Neuronal stem cell (in vitro differentiated cells): ENCODE data around the gene ACOT8.
"Not testable (repeated sequence)": the region's sequence is repeated elsewhere in the genome, so short reads cannot be mapped to it uniquely, and the experiment has no call there.

Source experiments
- DNase-seq: peaks from one replicate; pipeline ENCODE4 v3.0.0-alpha.2; 2013; ENCODE audit warnings: low spot score
- H2AFZ ChIP-seq: one replicate; pipeline ENCODE4 v1.6.1; 2013; ENCODE audit warnings: mild to moderate bottlenecking, low read length, inconsistent platforms
- H2AK5ac ChIP-seq: 2 replicates; pipeline ENCODE4 v1.6.1; 2013; ENCODE audit warnings: low read depth, mild to moderate bottlenecking, inconsistent platforms, low read length, moderate library complexity, mixed read lengths
- H2BK120ac ChIP-seq: 2 replicates; pipeline ENCODE4 v1.6.1; 2013; ENCODE audit warnings: low read depth, mild to moderate bottlenecking, inconsistent platforms, low read length, moderate library complexity, mixed read lengths
- H2BK12ac ChIP-seq: one replicate; pipeline ENCODE4 v1.6.1; 2013; ENCODE audit warnings: low read length, inconsistent platforms
- H2BK15ac ChIP-seq: 2 replicates; pipeline ENCODE4 v1.6.1; 2013; ENCODE audit warnings: mild to moderate bottlenecking, low read length, inconsistent platforms, mixed read lengths
- H2BK5ac ChIP-seq: one replicate; pipeline ENCODE4 v1.6.1; 2013; ENCODE audit warnings: inconsistent platforms, mild to moderate bottlenecking, low read length, moderate library complexity
- H3K14ac ChIP-seq: one replicate; pipeline ENCODE4 v1.6.1; 2013; ENCODE audit warnings: low read length, inconsistent platforms
- H3K18ac ChIP-seq: 2 replicates; pipeline ENCODE4 v1.6.1; 2013; ENCODE audit warnings: low read length, inconsistent platforms
- H3K23ac ChIP-seq: 2 replicates; pipeline ENCODE4 v1.6.1; 2013; ENCODE audit warnings: low read depth, mild to moderate bottlenecking, mixed read lengths, low read length, inconsistent platforms; ENCODE audit not compliant: poor library complexity
- H3K27ac ChIP-seq: replicated peaks from 3 replicates; pipeline ENCODE4 v1.5.1; 2013; ENCODE audit warnings: low read length, inconsistent platforms
- H3K27me3 ChIP-seq, 3 experiments: 2 replicates each; pipeline ENCODE4 v1.6.1; 2013; ENCODE audit warnings: low read length in 3 of 3, mild to moderate bottlenecking in 2 of 3, inconsistent platforms in 1 of 3, low read depth in 1 of 3, mixed read lengths in 1 of 3, moderate library complexity in 1 of 3; ENCODE audit not compliant: control insufficient read depth in 3 of 3, insufficient read depth in 3 of 3
- H3K36me3 ChIP-seq, 2 donors: replicated peaks in 1 of 2; 2 replicates each; pipeline ENCODE4 v1.6.1; 2013; ENCODE audit warnings: low read length in 2 of 2; ENCODE audit not compliant: control insufficient read depth in 2 of 2, insufficient read depth in 2 of 2
- H3K4ac ChIP-seq: 2 replicates; pipeline ENCODE4 v1.6.1; 2013; ENCODE audit warnings: inconsistent platforms, mild to moderate bottlenecking, low read length, moderate library complexity
- H3K4me1 ChIP-seq, 2 donors: 1 replicate in 1 of 2; 2 replicates in 1 of 2; pipeline ENCODE4 v1.6.1; 2013; ENCODE audit warnings: low read length in 2 of 2, low read depth in 1 of 2; ENCODE audit not compliant: control insufficient read depth in 2 of 2, insufficient read depth in 1 of 2
- H3K4me2 ChIP-seq: one replicate; pipeline ENCODE4 v1.6.1; 2013; ENCODE audit warnings: mild to moderate bottlenecking, low read length, inconsistent platforms; ENCODE audit not compliant: insufficient read depth, poor library complexity, severe bottlenecking
- H3K4me3 ChIP-seq, 2 donors: 2 replicates each; pipeline ENCODE4 v1.5.1; 2013; ENCODE audit warnings: low read length in 2 of 2, mild to moderate bottlenecking in 2 of 2, inconsistent platforms in 1 of 2, moderate library complexity in 1 of 2
- H3K79me1 ChIP-seq: one replicate; pipeline ENCODE4 v1.6.1; 2013; ENCODE audit warnings: low read depth, mild to moderate bottlenecking, inconsistent platforms, low read length, moderate library complexity
- H3K9ac ChIP-seq: one replicate; pipeline ENCODE4 v1.6.1; 2013; ENCODE audit warnings: mild to moderate bottlenecking, low read depth, low read length, inconsistent platforms; ENCODE audit not compliant: poor library complexity
- H3K9me3 ChIP-seq, 2 donors: replicated peaks in 1 of 2; 2 replicates each; pipeline versions ENCODE3 to v1.6.1; 2013; ENCODE audit warnings: low read length in 2 of 2, mild to moderate bottlenecking in 2 of 2, inconsistent platforms in 1 of 2, low read depth in 1 of 2, mixed read lengths in 1 of 2, moderate library complexity in 1 of 2; ENCODE audit not compliant: control insufficient read depth in 2 of 2, insufficient read depth in 1 of 2
- H4K8ac ChIP-seq: one replicate; pipeline ENCODE4 v1.6.1; 2013; ENCODE audit warnings: low read depth, mild to moderate bottlenecking, inconsistent platforms, low read length, moderate library complexity
- H4K91ac ChIP-seq: one replicate; pipeline ENCODE4 v1.6.1; 2013; ENCODE audit warnings: low read length, low read depth, mild to moderate bottlenecking, inconsistent platforms; ENCODE audit not compliant: poor library complexity
- WGBS, 2 donors: extraction: QIAGEN DNeasy Blood & Tissue Kit; methylation state at CpG; one replicate each; pipeline ENCODE4 v1.1.7; 2013; ENCODE audit warnings: missing lambda C conversion rate in 2 of 2, mixed read lengths in 1 of 2; ENCODE audit not compliant: insufficient read length in 2 of 2, insufficient replicate concordance in 1 of 2; ENCODE audit errors: extremely low coverage in 2 of 2; 5-methylcytosine and 5-hydroxymethylcytosine counted together

ACOT8 gene

DNA sequence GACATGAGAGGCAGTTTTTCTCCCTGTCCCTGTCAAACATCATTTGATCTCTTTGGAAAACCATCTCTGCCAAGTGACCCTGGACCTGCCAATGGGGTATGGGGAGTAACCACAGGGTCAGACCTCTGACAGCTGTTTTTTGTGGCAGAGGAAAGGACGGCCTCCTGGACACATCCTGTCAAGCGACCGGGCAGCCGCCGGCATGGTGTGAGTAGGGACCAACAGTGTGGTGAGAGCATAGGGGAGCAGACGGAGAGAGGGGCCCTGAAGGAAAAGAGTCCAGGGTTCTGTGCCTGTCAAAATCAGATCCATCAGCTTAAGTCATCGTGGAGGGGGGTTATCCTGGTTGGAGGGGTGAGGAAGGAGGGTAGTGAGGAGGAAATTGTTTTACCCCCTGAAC, 55.3 kb downstream of the ACOT8 start:
- Histone ChIP-seq H3K4me2 (no peak overlapping the region), H3K79me1 (no peaks in the 10 kb centered on the region), H3K4ac (no peak overlapping the region), H2BK12ac (no peak overlapping the region), H3K36me3 (peaks cover 32 to 71% of the 10 kb centered on the region in 2 donors), H4K8ac (no peak overlapping the region), H3K23ac (no peak overlapping the region), H2BK120ac (no peak overlapping the region), H2BK15ac (no peak overlapping the region), H3K9ac (no peak overlapping the region), H3K9me3 (no peaks in the 10 kb centered on the region), H3K27me3 (no peaks in the 10 kb centered on the region), H2AFZ (no peak overlapping the region), H3K18ac (no peak overlapping the region), H3K14ac (no peak overlapping the region), H4K91ac (no peak overlapping the region), H3K27ac (no peak overlapping the region), H3K4me3 (no peak overlapping the region), H2AK5ac (no peak overlapping the region), H3K4me1 (no peaks in the 10 kb centered on the region), H2BK5ac (no peak overlapping the region)
- no peak for DNase-seq
- WGBS, 2 donors, result no CpG with 5 or more reads among the region's 7 CpGs

DNA sequence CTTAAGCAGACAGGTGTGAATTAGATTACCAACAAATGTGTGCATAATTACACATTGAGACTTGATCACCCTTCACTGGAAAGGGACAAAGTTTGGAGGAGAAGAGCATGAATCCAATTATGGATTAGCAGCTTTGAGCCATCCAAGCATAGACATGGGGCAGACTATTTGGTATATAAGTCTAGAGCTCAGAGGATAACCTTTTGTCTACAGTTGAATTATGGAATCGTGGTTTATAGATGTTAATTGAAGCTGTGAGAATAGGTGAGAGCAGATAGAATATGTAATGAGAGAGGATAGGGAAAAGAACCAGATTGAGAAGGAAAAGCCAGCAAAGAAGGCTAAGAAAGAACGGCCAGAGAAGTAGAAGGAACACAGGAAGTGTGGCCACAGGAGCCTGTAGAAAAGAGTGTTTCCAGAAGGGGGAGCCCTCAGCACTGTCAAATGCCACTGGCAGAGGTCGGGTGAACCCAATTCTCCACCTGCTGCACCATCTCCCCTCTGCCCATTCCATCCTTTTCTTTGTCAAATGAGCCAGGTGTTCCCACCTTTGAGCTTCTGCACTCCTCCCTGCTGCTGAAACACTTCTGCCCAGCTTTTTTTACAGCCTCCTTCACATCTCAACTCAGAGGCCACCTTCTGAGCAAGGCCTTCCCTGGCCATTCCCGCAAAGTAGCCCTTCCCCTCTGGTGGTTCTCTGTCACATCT, 58.1 kb downstream of the ACOT8 start:
- H3K9me3 ChIP-seq, result no peaks in the 10 kb centered on the region
- no peak overlapping the region for H3K4me3 ChIP-seq
- peak; percentile 31 for DNase-seq
- no peak overlapping the region for H3K27ac ChIP-seq
- no peak overlapping the region for H3K18ac ChIP-seq
- no peak overlapping the region for H2AK5ac ChIP-seq
- peaks cover 31 to 72% of the 10 kb centered on the region in 2 donors for H3K36me3 ChIP-seq
- no peak overlapping the region for H3K4ac ChIP-seq
- no peak overlapping the region for H3K23ac ChIP-seq
- no peak overlapping the region for H2AFZ ChIP-seq
- WGBS, 2 donors, result no CpG with 5 or more reads among the region's 4 CpGs
- H3K14ac ChIP-seq, result no peak overlapping the region
- H3K27me3 ChIP-seq, result no peaks in the 10 kb centered on the region
- no peak overlapping the region for H3K9ac ChIP-seq
- no peak overlapping the region for H2BK15ac ChIP-seq
- no peak overlapping the region for H4K8ac ChIP-seq
- no peaks in the 10 kb centered on the region for H3K79me1 ChIP-seq
- H2BK12ac ChIP-seq, result no peak overlapping the region
- H3K4me2 ChIP-seq, result no peak overlapping the region
- no peak overlapping the region for H4K91ac ChIP-seq
- H3K4me1 ChIP-seq, result no peaks in the 10 kb centered on the region
- H2BK5ac ChIP-seq, result no peak overlapping the region
- no peak overlapping the region for H2BK120ac ChIP-seq

DNA sequence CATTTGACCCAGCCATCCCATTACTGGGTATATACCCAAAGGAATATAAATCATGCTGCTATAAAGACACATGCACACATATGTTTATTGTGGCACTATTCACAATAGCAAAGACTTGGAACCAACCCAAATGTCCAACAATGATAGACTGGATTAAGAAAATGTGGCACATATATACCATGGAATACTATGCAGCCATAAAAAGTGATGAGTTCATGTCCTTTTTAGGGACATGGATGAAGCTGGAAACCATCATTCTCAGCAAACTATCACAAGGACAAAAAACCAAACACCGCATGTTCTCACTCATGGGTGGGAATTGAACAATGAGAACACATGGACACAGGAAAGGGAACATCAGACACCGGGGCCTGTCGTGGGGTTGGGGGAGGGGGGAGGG, 59.2 kb downstream of the ACOT8 start:
- H3K4me3 ChIP-seq, H3K27ac ChIP-seq, H4K91ac ChIP-seq, H2BK15ac ChIP-seq, H4K8ac ChIP-seq, DNase-seq, H3K79me1 ChIP-seq, H3K9me3 ChIP-seq, H3K9ac ChIP-seq, H3K4ac ChIP-seq, H3K27me3 ChIP-seq, H3K4me2 ChIP-seq, H2BK120ac ChIP-seq, H2BK5ac ChIP-seq, H3K4me1 ChIP-seq, H2AFZ ChIP-seq, H3K23ac ChIP-seq, H2BK12ac ChIP-seq, H3K18ac ChIP-seq, H3K14ac ChIP-seq, H2AK5ac ChIP-seq: not testable (repeated sequence)
- no CpG with 5 or more reads among the region's 3 CpGs for WGBS, 2 donors
- peaks cover 29 to 66% of the 10 kb centered on the region in 2 donors for H3K36me3 ChIP-seq

DNA sequence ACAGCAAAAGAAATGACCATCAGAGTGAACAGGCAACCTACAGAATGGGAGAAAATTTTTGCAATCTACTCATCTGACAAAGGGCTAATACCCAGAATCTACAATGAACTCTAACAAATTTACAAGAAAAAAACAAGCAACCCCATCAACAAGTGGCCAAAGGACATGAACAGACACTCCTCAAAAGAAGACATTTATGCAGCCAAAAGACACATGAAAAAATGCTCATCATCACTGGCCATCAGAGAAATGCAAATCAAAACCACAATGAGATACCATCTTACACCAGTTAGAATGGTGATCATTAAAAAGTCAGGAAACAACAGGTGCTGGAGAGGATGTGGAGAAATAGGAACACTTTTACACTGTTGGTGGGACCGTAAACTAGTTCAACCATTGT, 59.7 kb downstream of the ACOT8 start:
- H3K27me3 ChIP-seq, H2BK15ac ChIP-seq, H2BK120ac ChIP-seq, H3K79me1 ChIP-seq, H3K27ac ChIP-seq, H3K14ac ChIP-seq, H4K91ac ChIP-seq, H2BK5ac ChIP-seq, H2AK5ac ChIP-seq, H3K18ac ChIP-seq, H2BK12ac ChIP-seq, H2AFZ ChIP-seq, H3K4me1 ChIP-seq, H4K8ac ChIP-seq, H3K4me3 ChIP-seq, H3K4me2 ChIP-seq, DNase-seq, H3K23ac ChIP-seq, H3K4ac ChIP-seq, H3K9ac ChIP-seq, H3K9me3 ChIP-seq: not testable (repeated sequence)
- WGBS, 2 donors, result no CpG with 5 or more reads among the region's 1 CpG
- peaks cover 26 to 62% of the 10 kb centered on the region in 2 donors for H3K36me3 ChIP-seq
